COLO668 (cell line): ENCODE results near the gene ASCL3.
"Not testable (repeated sequence)": the region's sequence is repeated elsewhere in the genome, so short reads cannot be mapped to it uniquely, and the experiment has no call there.

Source experiments
- DNase-seq: peaks from one replicate; lab custom pipeline; 2025; ENCODE audit not compliant: unreplicated experiment; lab: John Stamatoyannopoulos, UW

ASCL3 gene

GRCh38 chr11:8942518-8943066, at the start of gene ASCL3:
ASCL3 (minus strand) TSS chr11:8943016; CDS start chr11:8938161, 4,855 bp downstream.
- no peak for DNase-seq

GRCh38 chr11:8989453-8989852, 46.6 kb upstream of the ASCL3 start:
- no peak for DNase-seq

- no peak for DNase-seq
Measured at GRCh38 chr11:8988329-8989234, 45.8 kb upstream of the ASCL3 start.

GRCh38 chr11:8987446-8987845, 44.6 kb upstream of the ASCL3 start:
- no peak for DNase-seq

- not testable (repeated sequence) for DNase-seq
Measured at GRCh38 chr11:8986772-8987171, 44.0 kb upstream of the ASCL3 start.

GRCh38 chr11:8985462-8985861, 42.6 kb upstream of the ASCL3 start:
- DNase-seq = no peak

- DNase-seq = no peak
Measured at GRCh38 chr11:8983552-8983951, 40.7 kb upstream of the ASCL3 start.

- no peak for DNase-seq
Measured at GRCh38 chr11:8980485-8980884, 37.7 kb upstream of the ASCL3 start.

- not testable (repeated sequence) for DNase-seq
Measured at GRCh38 chr11:8979365-8979764, 36.5 kb upstream of the ASCL3 start.

GRCh38 chr11:8973121-8973520, 30.3 kb upstream of the ASCL3 start:
- no peak for DNase-seq

GRCh38 chr11:8971924-8972316, 29.1 kb upstream of the ASCL3 start:
- DNase-seq = no peak

- DNase-seq = no peak
Measured at GRCh38 chr11:8971196-8971923, 28.5 kb upstream of the ASCL3 start.

GRCh38 chr11:8967184-8967583, 24.4 kb upstream of the ASCL3 start:
- DNase-seq = no peak

GRCh38 chr11:8964324-8965320, 21.8 kb upstream of the ASCL3 start, which contains the start of gene TMEM9B:
TMEM9B (minus strand) TSS chr11:8964442; CDS start chr11:8964313, 129 bp downstream.
- peak; percentile 95 for DNase-seq

GRCh38 chr11:8963569-8964323, 20.9 kb upstream of the ASCL3 start:
- DNase-seq = peak; percentile 88

GRCh38 chr11:8962841-8963240, 20.0 kb upstream of the ASCL3 start:
- no peak for DNase-seq

- DNase-seq = no peak
Measured at GRCh38 chr11:8961401-8961800, 18.6 kb upstream of the ASCL3 start.

- peak; percentile 19 for DNase-seq
Measured at GRCh38 chr11:8959546-8960166, 16.8 kb upstream of the ASCL3 start.

GRCh38 chr11:8956860-8957259, 14.0 kb upstream of the ASCL3 start:
- DNase-seq = no peak
